CD8-positive, alpha-beta memory T cell (primary cell): ENCODE data around the gene LCOR. TPM values are rescaled to one million over a fixed set of nuclear protein-coding genes. Genes with fewer than 3 reads are reported as not detected.

ENCODE experiments used
- polyA plus RNA-seq: library from polyadenylated mRNA; unstranded; fragments of 300-500 nt; fragmentation: Illumina TruSeq; gene quantifications from one replicate; pipeline ENCODE4 v1.2.3, GENCODE V29; 2021
- total RNA-seq, 2 experiments: library from RNA; stranded (reverse); gene quantifications; one replicate each; pipeline ENCODE4 v1.2.3, GENCODE V29; 2021

The LCOR gene
- total and polyA plus RNA-seq, 3 experiments from 2014 or later: 20.3 to 26.1 (median 20.8) TPM

Other genes starting within 250 kb of the LCOR start
- gene TM9SF3, start 245.3 kb upstream of the LCOR start, total RNA-seq: 100 to 1,000 TPM in 1 of 2 experiments, 10 to 100 TPM in 1; 89.7 to 103 TPM
- gene TM9SF3, start 245.3 kb upstream of the LCOR start, polyA plus RNA-seq: 95.8 TPM
- gene PIK3AP1, start 111.8 kb upstream of the LCOR start, total RNA-seq: 1 to 10 TPM; 5.7 to 6.7 TPM
- gene PIK3AP1, start 111.8 kb upstream of the LCOR start, polyA plus RNA-seq: 37.0 TPM